GM18498 (cell line): ENCODE measurements around the gene VAV3.
A peak's percentile ranks its signal among the peaks of the same experiment; 100 is the strongest.
"Not testable (repeated sequence)": the region's sequence is repeated elsewhere in the genome, so short reads cannot be mapped to it uniquely, and the experiment has no call there.

ENCODE experiments used
- ATAC-seq: cut with Tn5 transposase; IDR thresholded peaks from one replicate; pipeline ENCODE4 v1.9.1; 2021; ENCODE audit warnings: mild to moderate bottlenecking, moderate library complexity; ENCODE audit not compliant: unreplicated experiment

The VAV3 gene, protein sequence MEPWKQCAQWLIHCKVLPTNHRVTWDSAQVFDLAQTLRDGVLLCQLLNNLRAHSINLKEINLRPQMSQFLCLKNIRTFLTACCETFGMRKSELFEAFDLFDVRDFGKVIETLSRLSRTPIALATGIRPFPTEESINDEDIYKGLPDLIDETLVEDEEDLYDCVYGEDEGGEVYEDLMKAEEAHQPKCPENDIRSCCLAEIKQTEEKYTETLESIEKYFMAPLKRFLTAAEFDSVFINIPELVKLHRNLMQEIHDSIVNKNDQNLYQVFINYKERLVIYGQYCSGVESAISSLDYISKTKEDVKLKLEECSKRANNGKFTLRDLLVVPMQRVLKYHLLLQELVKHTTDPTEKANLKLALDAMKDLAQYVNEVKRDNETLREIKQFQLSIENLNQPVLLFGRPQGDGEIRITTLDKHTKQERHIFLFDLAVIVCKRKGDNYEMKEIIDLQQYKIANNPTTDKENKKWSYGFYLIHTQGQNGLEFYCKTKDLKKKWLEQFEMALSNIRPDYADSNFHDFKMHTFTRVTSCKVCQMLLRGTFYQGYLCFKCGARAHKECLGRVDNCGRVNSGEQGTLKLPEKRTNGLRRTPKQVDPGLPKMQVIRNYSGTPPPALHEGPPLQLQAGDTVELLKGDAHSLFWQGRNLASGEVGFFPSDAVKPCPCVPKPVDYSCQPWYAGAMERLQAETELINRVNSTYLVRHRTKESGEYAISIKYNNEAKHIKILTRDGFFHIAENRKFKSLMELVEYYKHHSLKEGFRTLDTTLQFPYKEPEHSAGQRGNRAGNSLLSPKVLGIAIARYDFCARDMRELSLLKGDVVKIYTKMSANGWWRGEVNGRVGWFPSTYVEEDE

GRCh38 chr1:107965110-107965991 is at the start of gene VAV3:
Gene VAV3 (minus strand): TSS chr1:107965180. CDS start chr1:107964869, 311 bp downstream.
- peak; percentile 35 for ATAC-seq

DNA sequence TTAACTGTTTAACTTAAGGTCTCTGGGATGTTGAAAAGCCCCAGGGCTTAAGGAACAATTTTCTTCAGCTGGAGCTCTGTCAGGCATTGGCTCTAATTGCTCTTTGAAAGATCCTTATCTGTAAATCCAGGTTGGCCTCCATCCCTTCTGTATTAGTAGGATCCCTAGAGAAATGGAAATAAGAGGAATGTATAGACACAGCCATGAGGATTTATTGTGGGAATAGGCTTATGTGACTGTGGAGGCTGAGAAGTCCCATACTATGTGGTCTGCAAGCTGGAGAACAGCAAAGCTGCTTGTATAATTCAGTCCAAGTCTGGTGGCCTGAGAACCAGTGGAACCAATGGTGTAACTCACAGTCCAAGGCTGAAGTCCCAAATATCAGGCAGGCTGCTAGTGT is 47.6 kb upstream of the VAV3 start:
- ATAC-seq: no peak

DNA sequence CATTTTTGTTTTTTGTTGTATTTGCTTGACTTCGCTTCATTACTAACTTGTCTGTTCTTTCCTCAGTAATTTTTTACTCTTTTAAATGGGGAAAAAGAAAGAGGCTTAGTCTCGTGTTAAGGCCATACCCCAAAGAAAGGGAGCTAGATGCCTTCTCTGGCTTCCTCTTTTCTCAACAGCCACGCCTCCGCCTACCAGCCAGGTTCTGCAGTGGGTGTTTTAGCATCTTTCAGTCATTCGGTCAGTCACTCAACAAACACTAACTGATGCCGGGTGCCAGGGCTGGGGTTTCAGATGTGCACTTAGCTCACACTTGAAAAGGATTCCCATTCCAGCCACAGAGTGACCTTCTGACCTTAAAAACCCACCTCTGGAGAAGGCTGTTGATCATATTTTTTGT is 46.3 kb upstream of the VAV3 start:
- ATAC-seq: no peak

DNA sequence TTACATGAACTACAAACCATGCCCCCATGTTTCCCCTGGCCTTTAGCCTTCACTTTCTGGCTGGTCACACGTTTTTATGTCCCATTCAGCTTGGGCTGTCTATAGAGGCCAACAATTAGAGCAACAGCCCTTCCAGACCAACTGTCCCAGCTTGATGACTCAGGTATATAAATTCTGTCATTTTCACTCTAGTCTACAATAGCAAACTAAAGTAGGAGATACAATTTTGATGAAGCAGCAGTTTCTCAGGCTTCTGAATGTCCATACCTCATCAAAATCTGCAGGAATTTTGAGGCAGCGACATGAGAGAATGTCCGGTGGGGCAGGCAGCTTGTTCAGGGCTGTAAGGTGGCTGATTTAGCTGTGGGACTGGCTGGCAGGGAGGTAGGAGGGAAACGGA is 45.6 kb upstream of the VAV3 start:
- ATAC-seq: no peak

DNA sequence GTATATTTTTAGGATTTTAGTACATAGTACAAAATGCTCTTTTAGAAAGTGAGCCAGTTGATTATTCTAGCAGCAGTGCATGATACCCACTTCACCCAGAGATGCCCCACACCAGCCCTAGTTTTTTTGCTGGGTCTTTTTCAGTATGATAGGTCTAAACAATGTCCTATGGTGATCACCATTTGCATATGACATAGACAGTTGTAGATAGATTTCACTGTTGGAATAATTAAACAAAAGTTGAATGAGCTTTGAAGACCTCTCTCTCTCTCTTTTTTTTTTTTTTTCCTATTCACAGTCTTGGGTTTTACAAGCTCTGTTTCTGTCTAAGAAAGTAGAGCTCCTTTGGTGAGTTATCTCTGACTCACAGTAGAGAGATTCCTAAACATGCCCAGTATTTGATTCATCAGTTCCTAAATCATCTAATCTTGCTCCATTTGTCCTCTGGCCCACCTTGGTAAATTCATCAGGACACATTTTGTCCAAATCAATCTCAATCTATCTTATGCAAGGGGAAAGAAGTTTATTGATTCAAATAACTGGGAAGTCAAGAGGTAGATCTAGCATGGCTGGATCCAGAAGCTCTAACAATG is 44.7 kb upstream of the VAV3 start:
- no peak for ATAC-seq

GRCh38 chr1:108007531-108007930 is 42.6 kb upstream of the VAV3 start:
- no peak for ATAC-seq

- ATAC-seq: no peak
Observed at GRCh38 chr1:108007070-108007469, 42.1 kb upstream of the VAV3 start.

- ATAC-seq: not testable (repeated sequence)
Observed at GRCh38 chr1:108004919-108005318, 39.9 kb upstream of the VAV3 start.

DNA sequence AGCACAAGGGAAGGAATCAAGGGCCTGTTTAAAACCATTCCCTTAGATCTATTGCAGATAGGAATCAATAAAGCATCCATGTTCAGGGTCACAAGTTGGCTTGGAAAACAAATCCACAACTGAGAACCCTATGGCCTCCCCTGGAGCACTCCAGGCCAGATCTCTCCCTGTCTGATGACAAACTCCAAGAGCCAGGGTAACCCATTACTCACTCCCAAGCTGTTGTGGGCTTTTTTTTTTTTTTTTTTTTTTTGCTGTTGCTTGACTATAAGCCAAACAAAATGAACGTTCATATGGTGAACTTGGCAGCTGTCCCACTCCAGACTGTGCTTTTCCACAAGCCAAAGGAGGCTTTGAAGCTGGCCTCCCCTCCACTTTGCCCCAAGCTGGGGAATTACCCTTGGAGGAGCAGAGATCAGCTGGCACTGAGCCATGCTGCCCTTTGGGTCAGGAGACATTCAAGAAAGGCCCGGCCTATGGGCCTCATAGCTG is 35.7 kb upstream of the VAV3 start:
- no peak for ATAC-seq

- no peak for ATAC-seq
Observed at GRCh38 chr1:108000184-108000583, 35.2 kb upstream of the VAV3 start.

GRCh38 chr1:107997866-107998265 is 32.9 kb upstream of the VAV3 start:
- ATAC-seq: no peak

GRCh38 chr1:107993920-107994319 is 28.9 kb upstream of the VAV3 start:
- no peak for ATAC-seq

- ATAC-seq: no peak
Observed at GRCh38 chr1:107992347-107992746, 27.4 kb upstream of the VAV3 start.

GRCh38 chr1:107991371-107992066 is 26.5 kb upstream of the VAV3 start:
- ATAC-seq: no peak

- no peak for ATAC-seq
Observed at GRCh38 chr1:107990606-107991005, 25.6 kb upstream of the VAV3 start.

GRCh38 chr1:107981277-107981676 is 16.3 kb upstream of the VAV3 start:
- ATAC-seq: no peak

DNA sequence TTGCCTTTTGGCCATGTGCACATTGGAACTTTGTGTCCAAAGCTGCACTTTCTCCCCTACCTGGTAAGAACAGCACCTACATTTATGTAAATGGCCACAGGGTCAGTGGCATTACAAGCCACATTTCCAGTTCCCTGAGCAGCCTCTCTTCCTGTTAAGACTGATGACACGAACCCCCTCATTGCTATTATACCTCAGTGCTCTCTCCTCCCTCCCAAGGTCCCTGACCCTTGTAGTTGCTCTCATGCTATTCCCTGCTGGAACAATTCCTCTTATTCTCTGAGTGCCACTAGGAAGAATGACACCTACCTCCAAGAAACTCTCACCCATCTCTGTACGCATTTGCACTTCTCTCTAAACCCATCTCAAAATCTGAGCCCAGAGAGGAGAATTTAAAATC is 14.9 kb upstream of the VAV3 start:
- ATAC-seq: no peak

GRCh38 chr1:107979088-107979487 is 14.1 kb upstream of the VAV3 start:
- ATAC-seq: no peak

- no peak for ATAC-seq
Observed at GRCh38 chr1:107976836-107977235, 11.9 kb upstream of the VAV3 start.

DNA sequence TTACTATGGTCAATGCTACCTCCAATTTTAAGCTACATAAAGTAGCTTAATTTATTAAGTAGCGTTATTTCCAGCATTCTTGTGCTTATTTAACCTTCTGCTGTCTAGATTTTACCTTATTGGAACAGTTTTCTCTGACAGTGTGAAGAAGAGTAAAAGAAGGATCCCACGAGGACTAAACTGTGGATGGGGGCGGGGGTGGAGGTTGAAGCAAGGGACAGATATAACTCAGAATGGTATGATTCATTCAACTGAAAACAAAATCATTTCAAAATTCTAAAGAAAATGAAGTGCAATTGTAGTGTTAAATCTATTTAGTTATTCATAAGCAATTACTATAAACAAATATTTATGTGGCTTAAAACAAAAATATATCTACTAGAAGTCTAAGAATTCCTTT is 11.5 kb upstream of the VAV3 start:
- no peak for ATAC-seq
